ENCODE data around the gene CD244.
A peak's percentile ranks its signal among the peaks of the same experiment; 100 is the strongest.
"Not testable (repeated sequence)": the region's sequence is repeated elsewhere in the genome, so short reads cannot be mapped to it uniquely, and the experiment has no call there.

Gene CD244

GRCh38 chr1:160800645-160801408, 61.9 kb downstream of the CD244 start:
- Mint-ChIP-seq H3K27me3 (ENCODE audit: low read depth) (peaks cover 26% of the 10 kb centered on the region), H3K4me3 (peak overlapping the region; percentile 62), H3K4me1 (ENCODE audit: low read depth) (peaks cover 56% of the 10 kb centered on the region), H3K27ac (peak overlapping the region; percentile 43), H3K36me3 (ENCODE audit: low read depth) (peaks cover 17% of the 10 kb centered on the region), H3K9me3 (peaks cover 19% of the 10 kb centered on the region)

GRCh38 chr1:160800142-160800541, 62.5 kb downstream of the CD244 start:
- Mint-ChIP-seq H3K27ac (peak overlapping the region; percentile 43), H3K4me3 (peak overlapping the region; percentile 53), H3K9me3 (peaks cover 13% of the 10 kb centered on the region), H3K4me1 (ENCODE audit: low read depth) (peaks cover 63% of the 10 kb centered on the region), H3K27me3 (ENCODE audit: low read depth) (peaks cover 22% of the 10 kb centered on the region), H3K36me3 (ENCODE audit: low read depth) (peaks cover 14% of the 10 kb centered on the region)

DNA sequence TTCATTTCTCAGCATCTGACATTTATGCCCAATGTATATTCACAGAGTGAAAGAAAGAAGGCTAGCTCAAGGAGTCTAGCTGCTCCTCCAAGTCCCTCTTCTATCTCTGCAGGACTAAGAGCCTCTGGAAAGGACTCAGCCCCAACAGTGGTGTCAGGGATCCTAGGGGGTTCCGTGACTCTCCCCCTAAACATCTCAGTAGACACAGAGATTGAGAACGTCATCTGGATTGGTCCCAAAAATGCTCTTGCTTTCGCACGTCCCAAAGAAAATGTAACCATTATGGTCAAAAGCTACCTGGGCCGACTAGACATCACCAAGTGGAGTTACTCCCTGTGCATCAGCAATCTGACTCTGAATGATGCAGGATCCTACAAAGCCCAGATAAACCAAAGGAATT, 63.0 kb downstream of the CD244 start:
- H3K4me1 Mint-ChIP-seq (ENCODE audit: low read depth), result peaks cover 67% of the 10 kb centered on the region

DNA sequence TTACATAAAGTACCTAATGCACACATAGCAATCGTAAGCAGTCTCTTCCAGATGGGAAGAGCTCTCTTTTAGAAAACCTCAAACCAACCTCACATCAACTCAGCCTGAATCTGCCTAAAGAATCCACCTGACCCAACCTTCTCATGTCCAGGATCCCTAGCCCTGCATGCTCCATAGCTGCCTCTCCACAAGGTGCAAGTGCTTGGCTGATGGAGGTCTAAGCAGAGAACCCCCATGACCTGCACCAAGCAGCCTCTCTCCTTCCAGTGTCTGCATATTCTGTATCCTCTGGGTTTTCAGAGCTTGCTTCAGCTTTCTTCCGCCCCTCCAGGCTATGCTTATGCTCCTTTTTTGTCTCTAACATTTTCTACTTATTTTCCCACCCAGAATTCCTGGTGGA, 64.2 kb downstream of the CD244 start:
- H3K4me1 Mint-ChIP-seq (ENCODE audit: low read depth), result peaks cover 68% of the 10 kb centered on the region
- H3K36me3 Mint-ChIP-seq (ENCODE audit: low read depth), result peaks cover 3% of the 10 kb centered on the region
- peak overlapping the region; percentile 69 for H3K4me3 Mint-ChIP-seq

More for the DNA sequence above, 63.0 kb downstream of the CD244 start:
- Mint-ChIP-seq H3K36me3 (ENCODE audit: low read depth) (peaks cover 11% of the 10 kb centered on the region), H3K9me3 (peaks cover 8% of the 10 kb centered on the region), H3K27me3 (ENCODE audit: low read depth) (peaks cover 18% of the 10 kb centered on the region), H3K4me3 (no peak overlapping the region), H3K27ac (no peak overlapping the region)

DNA sequence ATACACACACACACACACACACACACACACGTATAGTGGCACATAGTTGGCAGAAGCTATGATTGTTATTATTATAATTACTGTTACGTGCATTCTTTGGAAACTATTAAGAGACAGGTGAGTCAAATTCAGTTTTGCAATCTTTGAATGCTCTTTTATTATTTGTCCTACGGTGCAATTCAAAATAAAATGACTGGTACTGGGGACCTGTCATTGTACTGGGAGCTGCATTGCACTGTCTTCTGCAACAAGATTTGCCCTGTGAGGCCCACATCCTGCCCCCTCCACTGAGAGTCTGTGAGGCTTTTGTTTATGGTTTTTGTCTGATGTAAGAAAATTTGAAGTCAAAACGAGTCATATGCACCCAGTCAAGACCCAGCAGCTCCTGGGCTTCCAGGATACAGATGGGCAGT, 64.8 kb downstream of the CD244 start:
- peaks cover 3% of the 10 kb centered on the region for H3K36me3 Mint-ChIP-seq (ENCODE audit: low read depth)
- H3K4me1 Mint-ChIP-seq (ENCODE audit: low read depth), result peaks cover 68% of the 10 kb centered on the region
- no peaks in the 10 kb centered on the region for H3K9me3 Mint-ChIP-seq
- peak overlapping the region; percentile 74 for H3K4me3 Mint-ChIP-seq
- peaks cover 21% of the 10 kb centered on the region for H3K27me3 Mint-ChIP-seq (ENCODE audit: low read depth)
- H3K27ac Mint-ChIP-seq, result peak overlapping the region; percentile 52

More for the DNA sequence above, 64.2 kb downstream of the CD244 start:
- Mint-ChIP-seq H3K27ac (peak overlapping the region; percentile 52), H3K9me3 (no peaks in the 10 kb centered on the region), H3K27me3 (ENCODE audit: low read depth) (peaks cover 17% of the 10 kb centered on the region)

DNA sequence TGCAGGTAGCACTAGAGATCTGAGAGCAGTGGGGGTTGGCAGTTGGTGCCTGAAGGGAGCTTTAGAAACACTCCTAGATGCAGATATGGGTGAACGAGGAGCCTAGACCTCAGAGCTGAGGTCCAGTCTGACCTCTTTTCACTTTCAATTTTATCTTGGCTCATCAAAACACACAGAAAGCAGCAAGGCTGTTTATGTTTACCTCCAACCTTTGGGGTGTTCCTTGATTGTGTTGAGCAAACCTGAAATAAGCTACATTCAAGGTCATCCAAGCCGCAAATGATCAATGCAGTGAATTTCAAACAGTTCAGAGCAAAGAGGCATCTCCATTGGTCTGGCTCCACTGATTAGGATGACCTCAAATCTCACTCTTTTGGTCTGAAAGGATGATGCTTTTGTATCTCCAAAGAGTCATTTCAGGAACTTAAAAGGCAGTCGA, 65.4 kb downstream of the CD244 start:
- no peaks in the 10 kb centered on the region for H3K36me3 Mint-ChIP-seq (ENCODE audit: low read depth)
- peaks cover 17% of the 10 kb centered on the region for H3K27me3 Mint-ChIP-seq (ENCODE audit: low read depth)
- H3K9me3 Mint-ChIP-seq, result no peaks in the 10 kb centered on the region

GRCh38 chr1:160795951-160796383, 66.7 kb downstream of the CD244 start, which contains the start of gene LY9:
Gene LY9, plus strand, starts transcription at chr1:160796174. Its CDS starts 14 bp downstream, at chr1:160796188.
- H3K4me3 Mint-ChIP-seq, result peak within 1 kb of the TSS; percentile 74
- peaks cover 62% of the 10 kb centered on the region for H3K4me1 Mint-ChIP-seq (ENCODE audit: low read depth)
- H3K9me3 Mint-ChIP-seq, result no peaks in the 10 kb centered on the region
- H3K36me3 Mint-ChIP-seq (ENCODE audit: low read depth), result no peaks in the 10 kb centered on the region
- H3K27ac Mint-ChIP-seq, result peak within 1 kb of the TSS; percentile 90
- H3K27me3 Mint-ChIP-seq (ENCODE audit: low read depth), result peaks cover 17% of the 10 kb centered on the region

More for the DNA sequence above, 65.4 kb downstream of the CD244 start:
- H3K4me1 Mint-ChIP-seq (ENCODE audit: low read depth), result peaks cover 68% of the 10 kb centered on the region
- H3K4me3 Mint-ChIP-seq, result peak overlapping the region; percentile 74
- peak overlapping the region; percentile 52 for H3K27ac Mint-ChIP-seq

DNA sequence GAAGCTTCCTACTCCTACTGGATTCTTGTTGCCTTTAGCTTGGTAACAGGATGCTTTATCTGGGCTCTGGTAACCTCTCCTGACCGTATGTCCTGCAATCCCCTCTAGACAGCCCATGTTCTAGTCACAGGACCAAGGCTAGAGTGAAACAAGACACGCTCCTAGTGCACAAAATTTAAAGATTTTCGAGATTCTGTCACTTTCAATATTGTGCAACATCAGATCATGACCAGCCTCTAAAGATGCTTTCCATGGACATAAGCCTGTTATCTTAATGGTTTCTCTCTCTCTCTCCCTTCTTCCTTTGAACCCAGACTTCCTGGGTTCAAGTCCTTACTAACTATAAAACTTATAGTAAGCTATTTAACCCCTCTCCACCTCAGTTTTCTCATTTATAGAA, 68.3 kb downstream of the CD244 start:
- Mint-ChIP-seq H3K9me3 (no peaks in the 10 kb centered on the region), H3K27ac (no peak overlapping the region), H3K4me1 (ENCODE audit: low read depth) (peaks cover 53% of the 10 kb centered on the region), H3K27me3 (ENCODE audit: low read depth) (peaks cover 11% of the 10 kb centered on the region), H3K4me3 (no peak overlapping the region), H3K36me3 (ENCODE audit: low read depth) (no peaks in the 10 kb centered on the region)

DNA sequence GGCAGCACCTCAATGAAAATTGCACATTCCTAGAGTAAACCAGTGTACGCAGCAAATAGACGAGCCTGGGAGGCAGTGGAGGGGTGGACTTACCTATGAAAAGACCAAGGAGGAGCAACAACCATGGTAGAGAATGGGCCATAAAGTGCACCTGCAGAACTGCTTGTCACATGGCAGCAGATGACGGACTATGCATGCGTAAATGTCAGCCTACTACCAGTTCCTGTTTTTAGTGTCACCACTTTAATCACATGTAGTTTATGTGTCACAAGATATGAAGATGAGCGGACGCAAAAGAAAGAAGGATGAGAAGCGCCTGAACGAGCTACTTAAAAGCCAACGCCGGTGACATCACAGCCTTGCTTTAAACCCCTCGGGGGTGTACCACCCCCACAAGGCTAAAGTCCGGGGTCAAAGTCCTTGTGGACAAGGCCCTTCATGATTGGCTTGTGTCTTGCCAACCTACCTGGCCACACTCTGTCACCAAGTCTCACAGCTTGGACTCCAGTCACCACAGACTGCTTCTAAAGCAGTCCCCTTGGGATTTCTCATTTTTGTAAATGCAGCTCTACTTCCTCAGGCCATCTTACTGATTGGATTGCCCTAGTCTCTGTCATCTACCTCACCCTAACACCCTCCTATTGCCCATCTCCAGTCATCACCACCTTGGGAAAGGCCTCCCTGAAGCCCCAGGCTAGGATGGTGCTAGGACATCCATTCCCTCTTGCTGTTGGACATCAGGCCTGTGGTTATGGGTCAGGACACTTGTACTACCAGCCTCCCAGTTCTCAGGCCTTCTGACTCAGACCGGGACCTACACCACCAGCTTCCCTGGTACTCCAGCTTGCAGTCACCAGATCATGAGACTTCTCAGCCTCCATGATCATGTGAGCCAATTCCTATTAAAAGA, 72.7 kb downstream of the CD244 start:
- peaks cover 10% of the 10 kb centered on the region for H3K4me1 Mint-ChIP-seq (ENCODE audit: low read depth)
- no peak overlapping the region for H3K27ac Mint-ChIP-seq
- H3K4me3 Mint-ChIP-seq, result no peak overlapping the region
- no peaks in the 10 kb centered on the region for H3K36me3 Mint-ChIP-seq (ENCODE audit: low read depth)
- no peaks in the 10 kb centered on the region for H3K9me3 Mint-ChIP-seq
- H3K27me3 Mint-ChIP-seq (ENCODE audit: low read depth), result peaks cover 15% of the 10 kb centered on the region

GRCh38 chr1:160789051-160789701, 73.5 kb downstream of the CD244 start:
- Mint-ChIP-seq H3K9me3 (no peaks in the 10 kb centered on the region), H3K27me3 (ENCODE audit: low read depth) (peaks cover 12% of the 10 kb centered on the region), H3K4me3 (no peak overlapping the region), H3K4me1 (ENCODE audit: low read depth) (peaks cover 5% of the 10 kb centered on the region), H3K36me3 (ENCODE audit: low read depth) (no peaks in the 10 kb centered on the region), H3K27ac (no peak overlapping the region)

GRCh38 chr1:160782988-160783765, 79.5 kb downstream of the CD244 start:
- H3K9me3 Mint-ChIP-seq; H3K27me3 Mint-ChIP-seq (ENCODE audit: low read depth); H3K4me3 Mint-ChIP-seq; H3K27ac Mint-ChIP-seq; H3K36me3 Mint-ChIP-seq (ENCODE audit: low read depth): not testable (repeated sequence)
- H3K4me1 Mint-ChIP-seq (ENCODE audit: low read depth), result peaks cover 16% of the 10 kb centered on the region

GRCh38 chr1:160781914-160782689, 80.6 kb downstream of the CD244 start:
- H3K9me3 Mint-ChIP-seq, result no peaks in the 10 kb centered on the region
- H3K27me3 Mint-ChIP-seq (ENCODE audit: low read depth), result peaks cover 7% of the 10 kb centered on the region
- H3K4me3 Mint-ChIP-seq, result no peak overlapping the region
- peak overlapping the region; percentile 67 for H3K27ac Mint-ChIP-seq
- H3K36me3 Mint-ChIP-seq (ENCODE audit: low read depth), result no peaks in the 10 kb centered on the region
- peaks cover 20% of the 10 kb centered on the region for H3K4me1 Mint-ChIP-seq (ENCODE audit: low read depth)

- Mint-ChIP-seq H3K4me3 (no peak overlapping the region), H3K9me3 (no peaks in the 10 kb centered on the region), H3K27me3 (ENCODE audit: low read depth) (peaks cover 7% of the 10 kb centered on the region), H3K4me1 (ENCODE audit: low read depth) (peaks cover 20% of the 10 kb centered on the region), H3K27ac (no peak overlapping the region), H3K36me3 (ENCODE audit: low read depth) (no peaks in the 10 kb centered on the region)
These were observed 81.4 kb downstream of the CD244 start for GRCh38 chr1:160781186-160781766.
